Measurements from ENCODE around the gene PTPRCAP.
"Not testable (repeated sequence)": the region's sequence is repeated elsewhere in the genome, so short reads cannot be mapped to it uniquely, and the experiment has no call there.

Gene PTPRCAP

DNA sequence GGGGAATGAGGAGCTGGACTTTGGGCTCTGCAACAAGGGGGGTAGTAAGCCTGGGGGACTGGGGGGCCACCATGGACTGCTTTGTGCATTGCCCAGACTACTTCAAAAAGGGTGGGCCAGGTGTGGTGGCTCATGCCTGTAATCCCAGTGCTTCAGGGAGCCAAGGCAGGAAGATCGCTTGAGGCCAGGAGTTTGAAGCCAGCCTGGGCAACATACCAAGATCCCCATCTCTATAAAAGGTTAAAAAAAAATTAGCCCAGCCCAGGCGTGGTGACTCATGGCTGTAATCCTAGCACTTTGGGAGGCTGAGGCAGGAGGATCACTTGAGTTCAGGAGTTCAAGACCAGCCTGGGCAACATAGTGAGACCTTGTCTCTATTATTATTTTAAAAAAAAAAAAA, 28.0 kb upstream of the PTPRCAP start:
- not testable (repeated sequence) for DNase-seq (ENCODE audit: low read depth in 1 of 2, low spot score in 1 of 2)

- no peak for DNase-seq (ENCODE audit: low read depth in 1 of 2, low spot score in 1 of 2)
Observed at GRCh38 chr11:67465189-67465510, 27.7 kb upstream of the PTPRCAP start.

GRCh38 chr11:67464411-67465188, 27.1 kb upstream of the PTPRCAP start:
- peak; percentile 78 to 88 for DNase-seq (ENCODE audit: low read depth in 1 of 2, low spot score in 1 of 2)

- no peak for DNase-seq (ENCODE audit: low read depth in 1 of 2, low spot score in 1 of 2)
Observed at GRCh38 chr11:67463680-67464410, 26.4 kb upstream of the PTPRCAP start.

- DNase-seq (ENCODE audit: low read depth in 1 of 2, low spot score in 1 of 2), result no peak
Observed at GRCh38 chr11:67463186-67463585, 25.7 kb upstream of the PTPRCAP start.

- no peak for DNase-seq (ENCODE audit: low read depth in 1 of 2, low spot score in 1 of 2)
Observed at GRCh38 chr11:67458266-67458665, 20.8 kb upstream of the PTPRCAP start.

GRCh38 chr11:67457453-67457852, 20.0 kb upstream of the PTPRCAP start:
- no peak for DNase-seq (ENCODE audit: low read depth in 1 of 2, low spot score in 1 of 2)

- no peak for DNase-seq (ENCODE audit: low read depth in 1 of 2, low spot score in 1 of 2)
Observed at GRCh38 chr11:67456068-67456705, 18.7 kb upstream of the PTPRCAP start.

DNA sequence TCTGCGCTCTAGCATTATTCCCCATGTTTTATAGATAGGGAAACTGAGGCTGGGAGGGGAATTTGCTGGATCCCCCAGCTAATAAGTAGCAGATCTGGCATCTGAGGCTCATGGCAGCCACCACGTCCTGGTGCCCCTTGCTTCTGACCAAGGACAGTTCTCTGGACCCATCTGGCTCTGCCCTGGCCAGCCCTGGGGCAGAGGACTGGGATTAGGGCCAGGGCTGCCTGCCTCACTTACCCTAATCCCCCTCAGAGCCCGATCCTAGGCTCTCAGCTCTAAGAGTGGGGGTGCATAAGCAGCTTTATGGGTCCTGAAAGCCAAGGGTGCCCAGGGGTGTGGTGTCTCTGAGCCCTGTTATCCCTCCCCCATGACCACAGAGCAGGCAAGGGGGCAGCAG, 17.6 kb upstream of the PTPRCAP start, which contains the start of gene CABP4:
Gene CABP4, plus strand, starts transcription at position 301 of the 400 bp plus-strand sequence. Its CDS starts 70 bp downstream, at position 371.
- no peak for DNase-seq (ENCODE audit: low read depth in 1 of 2, low spot score in 1 of 2)

DNA sequence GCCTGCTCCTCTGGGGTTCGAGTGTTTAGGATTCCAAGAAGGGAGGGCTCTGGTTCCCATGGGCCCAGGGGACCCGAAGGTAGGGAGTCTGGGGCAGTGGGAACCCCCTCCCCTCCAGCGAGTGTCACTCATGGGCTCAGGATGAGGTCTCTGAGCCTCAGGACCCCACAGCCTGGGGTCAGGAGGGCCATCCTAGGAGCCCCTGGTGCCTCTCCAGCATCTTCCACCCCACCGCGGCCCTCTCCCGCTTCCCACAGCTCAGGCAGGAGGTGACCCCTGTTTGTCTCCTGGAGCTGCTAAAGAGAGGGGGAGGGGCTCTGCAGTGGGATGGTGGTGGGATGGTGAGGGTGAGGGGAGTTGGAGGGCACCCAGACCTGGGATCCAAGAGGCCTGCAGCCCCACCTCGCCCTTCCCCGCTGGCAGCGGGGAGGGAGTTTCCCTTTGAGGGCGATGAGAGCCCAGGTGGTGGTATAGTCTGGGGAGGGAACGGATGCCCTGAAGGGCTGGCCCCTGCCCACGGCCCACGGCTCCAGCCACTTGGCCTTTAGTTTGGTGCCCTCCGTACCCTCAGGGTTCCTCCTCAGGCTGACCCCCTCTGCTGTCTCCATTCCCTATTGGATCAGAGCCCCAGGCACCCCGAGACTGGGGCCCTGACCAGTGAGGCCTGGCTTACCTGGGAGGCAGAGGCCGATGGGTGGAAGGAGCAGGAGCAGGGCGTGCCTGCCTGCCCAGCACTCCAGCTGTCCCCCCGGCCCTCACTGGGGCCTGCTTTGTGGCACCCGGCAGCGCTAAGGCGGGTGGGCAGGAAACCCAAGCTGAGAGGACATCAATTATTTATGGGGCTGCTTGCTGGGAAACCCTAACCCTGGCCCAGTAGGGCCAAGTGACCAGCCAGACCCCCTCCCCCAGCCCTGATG, 16.6 kb upstream of the PTPRCAP start:
- DNase-seq (ENCODE audit: low read depth in 1 of 2, low spot score in 1 of 2), result no peak

GRCh38 chr11:67452141-67452952, 14.9 kb upstream of the PTPRCAP start, which contains the start of gene GPR152:
Gene GPR152, minus strand, starts transcription at chr11:67452729. Its CDS starts 5 bp downstream, at chr11:67452724.
- no peak for DNase-seq (ENCODE audit: low read depth in 1 of 2, low spot score in 1 of 2)

DNA sequence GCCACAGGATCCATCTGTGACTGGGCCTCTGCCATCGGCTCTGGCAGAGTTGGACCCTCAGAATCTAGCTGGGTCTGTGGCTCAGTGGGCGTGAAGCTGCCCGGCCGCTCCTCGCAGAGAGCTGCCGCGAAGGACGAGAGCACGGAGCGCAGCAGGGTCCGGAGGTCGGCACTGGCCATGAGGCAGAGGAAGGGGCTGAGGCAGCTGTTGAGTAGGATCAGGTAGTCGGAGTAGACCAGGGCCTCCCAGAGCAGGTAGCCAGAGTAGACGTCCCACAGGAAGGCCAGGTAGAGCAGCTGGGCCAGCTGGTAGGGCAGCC, 14.1 kb upstream of the PTPRCAP start:
- DNase-seq (ENCODE audit: low read depth in 1 of 2, low spot score in 1 of 2), result no peak

DNA sequence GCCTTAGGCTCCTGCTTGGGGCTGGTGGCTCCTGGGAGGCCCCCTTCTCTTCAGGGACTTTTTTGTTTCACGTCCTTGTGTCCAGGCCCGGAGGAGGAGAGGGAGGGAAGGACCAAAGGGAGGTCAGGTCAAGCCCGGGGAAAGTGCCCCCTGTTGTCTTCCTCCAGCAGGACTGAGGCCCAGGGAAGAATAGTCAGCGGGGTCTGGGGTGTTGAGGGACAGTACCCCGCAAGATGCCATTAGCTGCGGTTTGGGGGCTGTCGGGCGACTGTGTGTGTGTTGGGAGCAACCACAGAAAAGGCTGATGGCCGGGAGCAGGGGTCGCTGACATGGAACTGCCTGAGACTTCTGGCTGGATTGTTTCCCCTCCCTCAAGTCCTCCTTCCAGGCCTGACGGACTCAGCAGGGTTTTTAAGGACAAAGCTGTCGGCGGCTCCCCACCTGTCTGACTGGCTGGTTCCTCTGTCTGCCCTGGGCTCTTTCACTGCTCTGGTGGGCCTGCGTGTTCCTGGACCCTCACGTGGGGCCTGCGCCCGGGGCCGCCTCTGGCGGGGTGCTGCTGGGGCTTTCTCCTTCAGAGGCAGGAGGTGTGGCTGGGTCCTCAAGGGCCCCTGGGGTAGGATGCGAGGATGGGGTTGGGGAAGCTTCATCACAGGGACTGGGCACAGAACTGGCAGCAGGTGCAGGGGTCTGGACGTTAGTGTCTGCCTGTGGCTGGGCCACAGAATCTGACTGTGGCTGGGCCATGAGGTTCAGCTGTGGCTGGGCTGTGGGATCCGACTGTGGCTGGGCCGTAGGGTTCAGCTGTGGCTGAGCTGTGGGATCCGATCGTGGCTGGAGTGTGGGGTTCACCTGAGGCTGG, 13.5 kb upstream of the PTPRCAP start:
- no peak for DNase-seq (ENCODE audit: low read depth in 1 of 2, low spot score in 1 of 2)

GRCh38 chr11:67449116-67449844, 11.8 kb upstream of the PTPRCAP start:
- DNase-seq (ENCODE audit: low read depth in 1 of 2, low spot score in 1 of 2), result no peak

GRCh38 chr11:67448220-67448609, 10.7 kb upstream of the PTPRCAP start:
- DNase-seq (ENCODE audit: low read depth in 1 of 2, low spot score in 1 of 2), result no peak

DNA sequence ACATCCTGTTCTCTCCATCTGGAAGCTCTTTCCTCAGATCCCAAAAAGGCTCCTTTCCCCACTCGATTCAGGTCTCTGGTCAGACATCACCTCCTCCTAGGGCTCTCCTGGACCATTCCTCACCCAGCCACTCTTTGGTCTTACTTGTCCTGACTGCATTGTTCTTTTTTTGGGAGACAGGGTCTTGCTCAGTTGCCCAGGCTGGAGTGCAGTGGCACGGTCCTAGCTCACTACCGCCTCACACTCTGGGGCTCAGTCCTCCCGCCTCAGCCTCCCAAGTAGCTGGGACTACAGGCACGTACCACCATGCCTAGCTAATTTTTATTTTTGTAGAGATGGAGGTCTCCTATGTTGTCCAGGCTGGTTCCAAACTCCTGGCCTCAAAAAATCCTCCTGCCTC, 8.0 kb upstream of the PTPRCAP start:
- DNase-seq (ENCODE audit: low read depth in 1 of 2, low spot score in 1 of 2), result no peak

DNA sequence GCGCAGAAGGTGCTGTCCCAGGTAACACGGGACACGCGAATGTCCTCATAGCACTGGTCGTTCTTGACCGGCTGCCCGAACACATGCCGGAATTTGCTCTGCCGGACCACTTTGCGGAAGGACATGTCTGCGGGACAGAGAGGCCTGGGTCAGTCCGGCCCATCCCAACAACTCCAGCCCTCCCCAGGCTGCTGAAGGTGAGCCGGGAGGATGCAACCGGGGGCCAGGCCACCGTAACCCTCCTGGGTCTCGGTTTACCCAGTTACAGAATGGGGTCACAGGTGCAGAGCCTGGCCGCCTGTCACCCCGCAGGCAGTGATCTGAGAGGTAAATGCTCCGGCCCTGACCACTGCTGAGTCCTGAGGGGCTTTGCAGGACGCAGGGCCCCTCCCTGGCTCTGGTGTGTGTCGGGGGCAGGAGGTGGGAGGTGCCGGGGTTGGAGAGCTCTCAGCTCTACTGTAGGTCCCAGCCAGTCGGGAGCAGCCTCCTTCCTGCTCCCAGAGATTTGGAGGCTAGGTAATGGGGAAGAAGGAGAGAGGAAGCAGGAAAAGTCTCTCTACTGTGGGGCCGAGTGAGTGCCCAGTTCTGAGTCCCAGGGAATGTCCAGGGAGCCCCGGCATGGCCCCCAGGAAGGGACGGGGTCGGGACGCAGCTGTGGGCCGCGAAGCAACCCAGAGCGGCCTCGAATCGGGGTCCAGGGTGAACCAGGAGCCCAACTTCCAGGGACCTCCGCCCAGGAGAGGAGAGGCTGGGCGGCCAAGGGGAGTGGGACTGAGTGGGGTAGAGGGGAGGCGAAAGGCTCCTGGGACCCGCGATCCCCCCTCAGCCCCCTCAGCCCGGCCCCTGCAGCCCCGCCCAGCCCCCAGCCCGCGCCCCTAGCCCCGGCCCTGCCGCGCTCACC, 5.3 kb upstream of the PTPRCAP start:
- DNase-seq (ENCODE audit: low read depth in 1 of 2, low spot score in 1 of 2), result no peak

All from activated CD4-positive, alpha-beta T cell treated with anti-CD3 and anti-CD28 coated beads, Interleukin-2, amount 50 U/mL, for 24 hours (primary cell).